ENCODE results near the gene VMP1.

- TF ChIP-seq CTCF (IDR thresholded peaks at IDR 0.05) (no peak), POLR2AphosphoS5 (IDR thresholded peaks at IDR 0.05; ENCODE audit: low read depth, low read length) (no peak), TCF7L2 (IDR thresholded peaks at IDR 0.05; ENCODE audit: low read depth, low read length) (no peak)
- TF ChIP-seq, protein P1, sequence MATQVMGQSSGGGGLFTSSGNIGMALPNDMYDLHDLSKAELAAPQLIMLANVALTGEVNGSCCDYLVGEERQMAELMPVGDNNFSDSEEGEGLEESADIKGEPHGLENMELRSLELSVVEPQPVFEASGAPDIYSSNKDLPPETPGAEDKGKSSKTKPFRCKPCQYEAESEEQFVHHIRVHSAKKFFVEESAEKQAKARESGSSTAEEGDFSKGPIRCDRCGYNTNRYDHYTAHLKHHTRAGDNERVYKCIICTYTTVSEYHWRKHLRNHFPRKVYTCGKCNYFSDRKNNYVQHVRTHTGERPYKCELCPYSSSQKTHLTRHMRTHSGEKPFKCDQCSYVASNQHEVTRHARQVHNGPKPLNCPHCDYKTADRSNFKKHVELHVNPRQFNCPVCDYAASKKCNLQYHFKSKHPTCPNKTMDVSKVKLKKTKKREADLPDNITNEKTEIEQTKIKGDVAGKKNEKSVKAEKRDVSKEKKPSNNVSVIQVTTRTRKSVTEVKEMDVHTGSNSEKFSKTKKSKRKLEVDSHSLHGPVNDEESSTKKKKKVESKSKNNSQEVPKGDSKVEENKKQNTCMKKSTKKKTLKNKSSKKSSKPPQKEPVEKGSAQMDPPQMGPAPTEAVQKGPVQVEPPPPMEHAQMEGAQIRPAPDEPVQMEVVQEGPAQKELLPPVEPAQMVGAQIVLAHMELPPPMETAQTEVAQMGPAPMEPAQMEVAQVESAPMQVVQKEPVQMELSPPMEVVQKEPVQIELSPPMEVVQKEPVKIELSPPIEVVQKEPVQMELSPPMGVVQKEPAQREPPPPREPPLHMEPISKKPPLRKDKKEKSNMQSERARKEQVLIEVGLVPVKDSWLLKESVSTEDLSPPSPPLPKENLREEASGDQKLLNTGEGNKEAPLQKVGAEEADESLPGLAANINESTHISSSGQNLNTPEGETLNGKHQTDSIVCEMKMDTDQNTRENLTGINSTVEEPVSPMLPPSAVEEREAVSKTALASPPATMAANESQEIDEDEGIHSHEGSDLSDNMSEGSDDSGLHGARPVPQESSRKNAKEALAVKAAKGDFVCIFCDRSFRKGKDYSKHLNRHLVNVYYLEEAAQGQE (IDR thresholded peaks at IDR 0.05; ENCODE audit: insufficient read depth in 1 of 2, low read depth in 2 of 2, low read length in 1 of 2) = no peak
Measured at GRCh38 chr17:59869941-59870218, 162.4 kb downstream of the VMP1 start.
